GM19240 (cell line): Measurements from ENCODE around the gene P2RY6.

Experiments
- DNase-seq: peaks from one replicate; pipeline ENCODE4 v3.0.0; 2011; ENCODE audit warnings: low spot score; ENCODE audit not compliant: insufficient read length

P2RY6 gene

DNA sequence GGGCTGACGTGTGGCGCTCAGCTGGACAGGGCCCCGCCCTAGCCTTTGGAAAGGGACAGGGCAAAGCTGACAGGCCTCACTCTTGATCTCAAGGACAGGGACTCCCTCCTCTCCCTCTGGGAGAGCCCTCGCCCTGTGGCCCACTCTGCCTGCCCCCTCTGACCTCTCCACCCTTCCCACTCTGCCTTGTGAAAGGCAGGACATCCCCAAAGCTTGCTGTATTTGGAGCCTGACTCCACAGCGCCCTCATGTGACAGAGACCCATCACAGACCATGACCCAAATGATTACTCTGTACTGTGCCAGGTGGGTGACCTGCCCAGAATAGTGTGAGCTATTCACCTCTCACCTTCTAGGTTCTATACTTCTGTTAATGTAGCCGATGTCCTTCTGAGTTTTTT is 35.3 kb upstream of the P2RY6 start:
- peak; percentile 67 for DNase-seq

DNA sequence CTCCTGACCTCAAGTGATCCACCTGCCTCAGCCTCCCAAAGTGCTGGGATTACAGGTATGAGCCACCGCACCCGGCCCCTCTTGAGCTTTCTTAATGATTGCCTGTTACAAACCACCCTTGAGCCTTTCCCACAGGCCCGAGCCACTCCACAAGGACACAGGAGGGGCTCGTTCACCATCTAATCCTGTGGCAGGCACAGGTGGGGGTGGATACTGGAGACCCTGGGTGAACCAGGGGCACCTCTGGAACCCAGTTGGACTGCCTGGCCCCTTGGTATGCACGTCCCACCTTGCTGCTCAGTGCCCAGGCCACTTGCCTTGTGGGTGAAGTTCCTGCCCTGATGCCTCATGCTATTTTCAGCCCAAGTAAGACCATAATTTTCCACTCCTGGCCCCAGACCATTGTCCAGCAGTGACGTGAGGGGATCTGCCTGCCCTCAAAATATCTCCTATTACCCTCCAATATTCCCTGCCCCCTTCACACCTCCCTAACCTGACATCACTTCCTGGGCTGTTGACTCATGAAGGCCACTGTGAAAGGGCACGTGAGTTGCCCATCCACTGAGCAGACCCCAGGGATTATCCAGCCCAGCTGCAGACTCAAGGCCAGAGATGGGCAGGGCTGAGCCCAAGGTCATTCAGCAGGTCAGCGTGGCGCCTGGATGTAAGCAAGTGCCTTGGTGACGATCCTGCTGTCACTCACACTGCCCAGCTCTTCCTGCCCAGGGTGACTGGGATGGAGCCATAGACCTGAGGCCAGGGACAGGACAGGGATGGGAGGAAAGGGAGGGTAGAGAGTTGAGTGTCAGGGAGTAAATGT is 34.5 kb upstream of the P2RY6 start:
- DNase-seq = no peak

DNA sequence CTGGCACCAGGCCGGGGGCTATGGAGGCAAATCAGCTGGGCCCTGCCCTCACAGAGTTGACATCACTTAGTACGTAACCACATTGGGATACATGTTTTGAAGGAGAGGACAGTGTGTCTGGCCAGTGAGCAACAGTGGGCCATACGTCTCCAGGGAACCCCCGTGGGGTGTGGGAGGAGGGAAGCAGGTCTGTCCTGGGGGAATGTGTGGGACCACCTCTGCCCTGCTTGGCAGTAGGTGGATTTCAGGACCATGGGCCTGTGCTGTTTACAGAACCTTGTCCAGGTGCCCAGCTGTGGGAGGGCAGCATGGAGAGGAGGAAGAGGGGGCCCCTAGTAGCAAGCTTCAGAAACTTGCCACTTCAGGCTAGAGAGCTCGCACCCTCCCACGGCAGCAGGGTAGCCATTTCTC is 33.0 kb upstream of the P2RY6 start:
- no peak for DNase-seq

DNA sequence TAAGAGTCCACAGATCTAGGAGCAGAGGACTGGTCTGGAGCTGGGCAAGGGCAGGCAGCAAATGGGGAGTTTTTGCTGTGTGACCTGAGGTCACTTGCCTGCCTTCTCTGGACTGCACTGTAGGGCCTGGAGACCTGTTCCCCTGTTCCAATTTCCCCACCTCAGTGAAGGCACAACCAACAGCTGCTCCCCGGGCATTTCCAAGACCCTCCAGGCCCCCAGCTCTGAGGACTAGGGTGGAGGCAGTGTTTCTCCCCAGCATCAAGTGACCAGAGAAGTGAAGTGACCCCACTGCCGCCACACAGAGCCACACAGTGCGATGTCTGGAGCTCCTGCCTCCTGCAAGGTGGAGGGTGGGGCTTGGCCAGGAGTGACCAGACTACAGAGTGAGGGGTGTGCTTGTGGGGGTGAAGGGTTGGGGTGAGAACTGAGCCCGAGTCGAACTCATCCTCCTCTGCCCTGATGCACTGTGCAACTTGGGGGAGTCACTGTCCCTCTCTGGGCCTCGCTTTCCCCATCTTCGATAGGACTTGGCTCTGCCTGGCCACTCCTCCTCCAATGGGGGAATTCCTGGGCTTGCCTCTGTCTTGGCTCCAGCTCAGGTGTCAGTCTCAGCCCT is 32.5 kb upstream of the P2RY6 start:
- no peak for DNase-seq

DNA sequence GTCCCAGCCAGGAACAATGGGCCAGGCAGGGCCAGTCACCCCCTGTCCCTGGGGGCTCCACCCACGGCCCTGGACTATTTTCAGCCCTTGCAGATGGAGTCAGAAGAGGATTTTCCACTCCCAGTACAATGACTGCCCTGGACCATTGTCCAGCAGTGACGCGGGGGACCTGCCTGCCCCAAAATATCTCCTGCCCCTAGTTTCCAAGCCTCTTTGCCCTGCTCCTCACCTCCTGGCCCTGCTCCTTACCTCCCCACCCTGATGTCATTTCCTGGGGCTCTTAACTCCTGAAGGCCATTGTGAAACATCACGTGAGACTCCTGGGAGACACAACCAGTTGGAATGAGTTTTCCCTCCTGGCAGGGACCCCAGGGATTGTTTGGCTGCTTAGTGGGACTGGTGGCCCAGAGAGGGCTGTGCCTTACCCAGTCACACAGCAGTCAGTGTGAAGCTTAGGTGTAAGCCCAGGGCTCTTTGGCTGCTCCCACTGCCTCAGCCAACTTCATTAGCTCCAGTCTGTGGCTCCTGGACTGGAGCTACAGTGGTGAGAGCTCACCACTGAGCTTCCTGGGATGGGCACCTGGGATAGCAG is 31.9 kb upstream of the P2RY6 start:
- DNase-seq = no peak

DNA sequence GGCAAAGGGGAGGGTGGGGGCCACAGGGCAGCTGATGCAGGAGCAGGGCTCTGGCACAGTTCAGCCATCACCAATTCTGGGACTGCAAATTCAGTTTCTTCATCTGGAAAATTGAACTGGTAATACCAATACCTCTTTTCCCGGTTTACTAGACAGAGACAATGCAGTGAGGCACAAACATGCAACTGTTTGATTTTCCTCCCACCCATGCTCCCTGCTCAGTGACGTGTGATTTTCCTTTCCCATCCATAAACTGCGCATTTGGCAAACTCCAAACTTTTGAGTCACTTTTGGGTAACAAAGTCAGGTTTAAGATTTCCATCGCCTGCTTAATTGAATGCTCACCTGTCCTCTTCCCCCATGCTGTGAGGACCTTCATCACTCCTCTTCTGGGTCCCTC is 30.8 kb upstream of the P2RY6 start:
- DNase-seq = no peak

DNA sequence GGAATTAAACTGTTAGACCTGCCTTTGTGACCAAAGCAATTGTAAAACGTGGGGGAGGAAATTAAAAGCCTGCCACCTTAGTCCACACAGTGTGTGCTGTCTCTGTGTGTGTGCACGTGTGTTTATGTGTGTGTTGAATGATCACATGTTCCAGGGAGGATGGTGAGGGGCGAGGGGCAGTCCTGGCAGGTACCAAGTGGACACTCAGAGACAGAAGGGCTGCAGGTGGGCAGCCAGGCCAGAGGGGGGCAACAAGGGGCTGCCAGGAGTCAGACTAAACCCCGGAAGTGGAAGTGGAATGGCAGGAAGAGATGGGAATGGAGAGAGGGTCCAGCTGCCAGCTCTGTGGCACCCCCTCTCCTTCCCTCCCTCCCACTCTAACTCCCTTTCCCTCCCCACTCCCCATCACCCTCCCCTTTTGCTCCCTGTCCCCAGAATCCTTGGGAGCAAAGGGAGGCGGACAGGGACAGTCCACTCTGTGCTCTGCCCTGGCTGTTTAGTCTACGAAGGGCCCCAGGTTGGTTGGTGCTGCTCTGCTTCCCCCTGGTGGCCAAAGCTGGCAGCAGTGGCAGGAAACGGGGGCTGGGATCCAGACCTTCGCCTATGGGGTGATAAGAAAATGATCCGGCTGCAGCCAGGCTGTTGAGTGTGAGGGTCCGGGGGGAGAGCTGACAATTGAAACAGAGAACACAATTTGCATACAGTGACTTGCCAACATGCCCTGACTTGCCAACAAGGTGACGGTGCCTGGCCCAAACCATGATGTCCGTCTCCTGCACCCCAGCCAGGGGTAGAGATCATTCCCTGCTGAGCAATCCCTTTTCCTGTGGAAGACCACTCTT is 29.7 kb upstream of the P2RY6 start:
- peak; percentile 87 for DNase-seq

DNA sequence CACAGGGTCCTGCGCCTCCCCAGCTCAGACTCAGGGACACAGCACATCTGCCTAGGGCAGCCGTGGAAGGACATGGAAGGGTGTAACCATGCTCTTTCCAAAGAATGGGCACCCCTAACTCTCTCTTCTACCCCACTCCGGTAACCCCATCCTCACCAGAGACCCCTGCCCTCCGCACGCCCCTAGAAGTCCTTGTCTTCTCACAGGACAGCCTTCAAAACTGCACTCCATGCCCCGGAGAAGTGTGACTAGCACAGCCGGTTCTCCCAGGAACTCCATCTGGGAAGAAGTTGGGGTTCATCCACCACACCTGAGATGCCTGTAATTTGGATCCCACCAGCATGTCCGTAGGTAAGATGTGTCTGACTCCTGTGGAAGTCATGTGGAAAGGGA is 29.0 kb upstream of the P2RY6 start:
- DNase-seq = no peak

DNA sequence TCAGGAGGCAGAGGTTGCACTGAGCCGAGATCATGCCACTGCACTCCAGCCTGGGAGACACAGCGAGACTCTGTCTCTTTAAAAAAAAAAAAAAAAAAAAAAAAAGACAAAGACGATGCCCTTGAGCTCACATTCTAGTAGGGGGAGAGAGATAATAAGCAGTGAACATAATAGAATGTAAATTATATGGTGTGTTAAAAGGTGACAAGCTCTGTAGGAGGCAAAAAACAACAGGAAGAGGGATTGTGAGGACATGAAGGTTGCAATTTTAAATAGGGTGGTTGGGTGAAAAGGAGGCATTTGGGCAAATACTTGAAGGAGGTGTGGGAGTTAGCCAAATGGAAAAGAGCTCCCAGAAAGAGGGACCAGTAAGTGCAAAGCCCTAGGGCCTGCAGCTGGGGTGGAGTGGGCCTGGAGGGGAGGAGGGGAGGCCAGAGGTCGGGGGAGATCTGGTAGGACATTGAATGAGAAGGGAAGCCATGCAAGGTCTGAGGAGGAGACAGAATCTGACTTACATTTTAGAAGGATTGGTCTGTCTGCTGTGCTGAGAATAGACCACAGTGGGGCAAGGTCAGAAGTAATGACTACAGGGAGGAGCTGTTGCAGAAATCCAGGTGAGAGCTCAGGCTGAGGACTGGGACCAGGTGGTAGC is 27.4 kb upstream of the P2RY6 start:
- no peak for DNase-seq

DNA sequence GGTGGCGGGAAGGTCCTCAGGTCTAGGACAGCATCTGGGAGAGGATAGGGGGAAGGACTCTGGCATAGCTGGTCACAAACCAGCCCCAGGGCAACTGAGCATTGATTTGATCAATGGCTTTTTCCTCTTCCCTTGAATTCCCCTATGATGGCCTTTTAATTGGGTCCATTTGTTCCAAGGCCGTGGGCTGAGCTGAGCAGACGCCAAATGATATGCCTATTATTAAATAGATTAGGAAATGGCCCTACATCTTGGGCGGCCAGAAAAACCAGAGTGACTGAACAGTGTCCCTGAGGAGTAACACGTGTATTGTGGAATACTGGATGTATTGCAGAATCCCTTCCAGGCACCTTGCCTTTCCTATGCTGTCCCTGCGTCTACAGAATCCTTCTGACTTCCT is 26.7 kb upstream of the P2RY6 start:
- no peak for DNase-seq

DNA sequence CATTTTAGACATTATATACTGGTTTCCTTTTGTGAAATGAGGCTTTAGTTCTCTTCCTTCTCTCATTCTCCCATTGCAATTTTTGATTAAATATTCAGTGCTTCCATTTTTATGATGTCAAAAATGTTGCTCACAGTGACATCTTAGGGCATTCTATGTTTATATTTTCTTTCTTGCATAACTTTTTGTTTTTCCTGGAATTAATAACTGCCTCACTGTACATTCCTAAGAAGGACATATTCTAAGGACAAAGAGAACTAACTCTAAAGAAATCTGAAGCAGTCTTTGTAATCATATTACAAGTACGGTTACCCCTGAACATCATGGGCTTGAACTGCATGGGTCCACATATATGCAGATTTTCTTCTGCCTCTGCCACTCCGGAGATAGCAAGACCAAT is 25.8 kb upstream of the P2RY6 start:
- no peak for DNase-seq

DNA sequence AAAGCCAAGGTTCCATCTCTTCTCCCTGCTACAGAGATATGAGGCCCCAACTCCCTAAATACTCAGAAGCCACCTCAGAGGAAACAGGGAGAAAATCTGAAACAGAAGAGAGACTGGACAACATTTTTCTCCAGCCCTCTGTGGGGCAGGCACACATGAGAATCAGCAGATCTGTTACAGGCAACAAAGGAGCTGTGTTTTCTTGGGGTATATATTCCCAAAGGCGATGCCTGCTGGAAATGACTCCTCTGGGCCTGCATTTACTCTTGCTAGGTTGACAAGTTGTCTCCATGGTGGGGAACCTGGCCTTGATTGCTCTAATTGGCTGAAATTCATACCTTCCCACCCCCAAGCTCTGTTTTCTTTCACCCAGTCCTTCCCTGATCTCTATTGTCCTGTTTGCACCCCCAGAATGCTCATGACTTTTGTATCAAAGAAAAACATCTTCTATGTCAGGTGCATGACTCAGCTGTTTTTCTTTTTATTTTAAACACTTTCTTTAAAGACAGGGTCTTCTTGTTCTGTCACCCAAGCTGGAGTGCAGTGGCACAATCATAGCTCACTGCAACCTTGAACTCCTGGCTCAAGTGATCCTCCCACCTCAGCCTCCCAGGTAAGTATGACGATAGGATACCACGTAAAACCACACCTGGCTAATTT is 23.5 kb upstream of the P2RY6 start:
- no peak for DNase-seq

DNA sequence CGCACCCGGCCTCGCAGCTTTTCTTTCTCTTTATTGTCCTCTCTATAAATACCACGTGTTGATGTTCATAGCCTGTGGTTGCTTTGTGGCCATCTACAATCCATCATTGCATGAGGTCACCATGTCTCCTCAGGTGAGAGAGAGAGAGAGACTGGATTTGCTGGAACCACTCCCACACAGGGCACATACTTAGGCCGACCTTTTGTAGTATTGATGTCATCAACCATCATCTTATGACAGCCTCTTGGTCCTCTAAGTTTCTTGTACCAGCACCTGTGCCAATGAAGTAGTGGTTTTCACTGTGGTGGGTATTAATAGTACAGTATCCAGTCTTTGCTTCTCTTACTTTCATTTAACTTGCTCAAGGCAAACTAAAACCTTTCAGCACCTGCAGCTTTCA is 22.8 kb upstream of the P2RY6 start:
- no peak for DNase-seq

DNA sequence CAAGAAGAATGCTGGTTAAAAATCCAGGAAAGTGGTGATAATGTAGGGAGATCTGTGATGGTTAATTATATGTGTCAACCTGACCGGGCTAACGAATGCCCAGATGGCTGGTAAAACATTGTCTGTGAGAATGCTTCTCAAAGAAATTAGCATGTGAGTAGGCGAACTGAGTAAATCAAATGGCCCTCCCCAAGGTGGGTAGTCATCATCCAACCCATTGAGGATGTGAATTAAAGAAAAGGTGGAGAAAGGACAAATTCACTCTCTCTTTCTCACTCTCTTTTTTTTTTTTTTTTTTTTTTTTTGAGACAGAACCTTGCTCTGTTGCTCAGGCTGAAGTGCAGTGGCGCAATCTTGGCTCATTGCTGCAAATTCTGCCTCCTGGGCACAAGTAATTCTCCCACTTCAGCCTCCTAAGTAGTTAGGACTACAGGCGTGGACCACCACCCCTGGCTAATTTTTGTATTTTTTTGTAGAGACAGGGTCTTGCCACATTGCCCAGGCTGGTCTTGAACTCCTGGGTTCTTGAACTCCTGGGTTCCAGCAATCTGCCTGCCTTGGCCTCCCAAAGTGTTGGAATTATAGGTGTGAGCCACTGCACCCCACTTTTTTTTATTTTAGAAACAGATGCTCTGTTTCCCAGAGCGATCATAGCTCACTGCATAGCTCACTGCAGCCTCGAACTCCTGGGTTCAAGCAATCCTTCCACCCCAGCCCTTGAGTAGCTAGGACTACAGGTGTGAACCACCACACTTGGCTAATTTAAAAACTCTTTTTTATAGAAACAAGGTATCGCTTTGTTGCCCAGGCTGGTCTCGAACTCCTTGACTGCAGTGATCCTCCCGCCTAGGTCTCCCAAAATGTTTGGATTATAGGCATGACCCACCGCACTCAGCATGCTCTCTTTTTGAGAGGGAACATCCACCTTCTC is 22.0 kb upstream of the P2RY6 start:
- no peak for DNase-seq

DNA sequence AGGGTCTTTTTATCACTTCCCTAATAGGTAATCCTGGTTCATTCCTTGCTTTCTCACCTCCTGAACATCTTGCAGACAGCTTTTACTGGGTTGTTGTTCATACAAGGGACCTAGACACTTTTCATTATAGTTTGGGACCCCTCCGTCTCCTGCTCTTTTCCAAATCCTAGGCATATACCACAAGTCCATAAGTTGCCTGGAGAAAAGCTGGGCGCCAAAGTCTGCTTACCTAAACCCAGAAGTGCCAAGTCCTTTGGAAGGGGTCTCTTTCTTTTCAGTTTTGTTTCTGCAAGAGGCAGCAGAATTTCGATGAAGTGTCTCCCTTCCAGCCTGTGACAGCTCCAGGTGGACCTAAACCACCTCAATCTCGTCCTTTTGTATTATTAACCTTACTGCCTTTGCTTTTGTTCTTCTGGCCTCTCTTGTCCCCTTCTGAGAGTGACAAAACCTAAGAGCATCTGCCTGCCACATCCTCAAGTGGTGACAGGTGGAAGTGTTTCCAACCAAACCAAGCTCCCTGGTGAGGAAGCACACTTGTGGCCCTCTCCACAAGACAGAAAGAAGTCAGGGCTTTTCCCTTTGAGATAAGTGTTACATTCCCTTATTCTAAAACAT is 19.5 kb upstream of the P2RY6 start:
- DNase-seq = no peak

DNA sequence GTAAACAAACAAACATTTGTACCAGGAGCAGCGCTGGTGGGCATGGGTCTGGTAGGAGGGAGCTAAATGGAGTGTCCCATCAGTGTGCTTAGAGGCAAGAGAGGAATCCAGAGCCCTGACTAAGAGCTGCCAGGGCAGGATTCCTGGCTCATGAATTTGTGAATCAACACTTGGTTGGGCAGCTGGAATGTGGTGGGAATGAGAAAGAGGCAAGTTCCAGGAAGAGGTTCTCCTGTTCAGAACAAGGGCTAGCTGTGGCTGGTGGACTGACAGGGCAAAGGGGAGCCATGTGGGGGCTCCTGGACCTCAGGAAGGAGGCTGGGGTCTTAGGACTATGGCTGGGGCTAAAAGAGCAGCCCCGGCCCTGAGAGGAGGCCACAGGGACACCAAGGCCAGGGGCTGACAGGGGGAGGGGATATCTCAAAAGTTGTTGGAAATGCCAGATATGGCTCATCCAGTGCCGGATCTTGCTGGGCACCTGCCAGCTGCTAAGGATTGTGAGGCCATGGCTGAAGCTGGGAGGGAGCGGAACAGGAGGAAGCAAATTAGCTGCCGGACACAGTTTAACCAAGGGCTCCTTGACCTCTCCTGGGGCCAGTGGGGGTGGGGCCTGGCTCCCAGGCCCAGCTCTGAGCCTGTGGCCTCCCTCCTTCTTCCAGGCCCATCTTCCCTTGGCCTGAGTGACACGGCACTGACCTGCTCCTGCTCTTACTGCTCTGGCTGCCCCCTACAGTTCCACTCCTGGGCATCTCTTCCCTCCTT is 14.6 kb upstream of the P2RY6 start:
- DNase-seq = no peak

DNA sequence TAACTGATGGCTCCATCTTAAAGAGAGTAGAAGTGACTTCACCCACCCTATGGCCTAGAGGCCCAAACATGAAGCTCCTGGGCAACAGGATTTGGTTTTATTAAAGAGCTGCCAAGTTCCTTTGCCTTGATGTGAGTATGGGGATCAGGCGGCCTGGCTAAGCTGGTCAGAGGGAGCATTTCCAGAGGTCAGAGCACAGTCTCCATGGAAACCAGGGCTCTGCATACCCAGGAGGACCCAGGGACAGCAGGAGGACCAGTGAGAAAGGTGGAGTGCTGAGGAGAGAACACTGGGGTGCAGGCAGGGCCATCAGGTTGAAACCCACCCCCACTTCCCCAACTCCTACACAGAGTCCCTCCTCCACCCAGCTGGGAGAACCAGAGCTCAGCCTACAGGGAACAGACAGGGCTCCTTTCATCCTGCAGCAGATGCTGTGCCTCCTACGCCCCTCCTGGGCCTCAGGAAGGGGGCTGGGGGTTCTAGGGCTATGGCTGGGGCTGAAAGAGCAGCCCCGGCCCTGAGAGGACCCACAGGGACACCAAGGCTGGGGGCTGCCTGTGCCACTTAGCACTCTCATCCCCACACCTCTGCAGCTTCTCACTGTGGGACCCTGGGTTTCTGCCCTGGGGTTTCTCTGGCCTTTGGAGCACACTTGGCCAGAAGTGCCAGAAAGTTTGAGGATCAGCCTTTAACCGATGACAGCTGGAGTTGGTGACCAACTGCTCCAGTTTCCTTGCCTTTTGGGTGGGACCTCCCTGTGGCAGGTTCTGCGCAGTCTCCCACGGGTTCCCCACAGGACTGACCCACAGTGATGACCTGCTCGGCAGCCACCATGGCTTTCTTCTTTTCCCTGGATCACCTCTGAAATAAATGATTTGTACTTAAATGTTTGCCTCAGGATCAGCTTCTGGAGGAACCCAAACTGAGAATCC is 13.8 kb upstream of the P2RY6 start:
- DNase-seq = no peak
